Measurements from ENCODE around the gene FOXR1.
A peak's percentile ranks its signal among the peaks of the same experiment; 100 is the strongest.

Gene FOXR1

DNA sequence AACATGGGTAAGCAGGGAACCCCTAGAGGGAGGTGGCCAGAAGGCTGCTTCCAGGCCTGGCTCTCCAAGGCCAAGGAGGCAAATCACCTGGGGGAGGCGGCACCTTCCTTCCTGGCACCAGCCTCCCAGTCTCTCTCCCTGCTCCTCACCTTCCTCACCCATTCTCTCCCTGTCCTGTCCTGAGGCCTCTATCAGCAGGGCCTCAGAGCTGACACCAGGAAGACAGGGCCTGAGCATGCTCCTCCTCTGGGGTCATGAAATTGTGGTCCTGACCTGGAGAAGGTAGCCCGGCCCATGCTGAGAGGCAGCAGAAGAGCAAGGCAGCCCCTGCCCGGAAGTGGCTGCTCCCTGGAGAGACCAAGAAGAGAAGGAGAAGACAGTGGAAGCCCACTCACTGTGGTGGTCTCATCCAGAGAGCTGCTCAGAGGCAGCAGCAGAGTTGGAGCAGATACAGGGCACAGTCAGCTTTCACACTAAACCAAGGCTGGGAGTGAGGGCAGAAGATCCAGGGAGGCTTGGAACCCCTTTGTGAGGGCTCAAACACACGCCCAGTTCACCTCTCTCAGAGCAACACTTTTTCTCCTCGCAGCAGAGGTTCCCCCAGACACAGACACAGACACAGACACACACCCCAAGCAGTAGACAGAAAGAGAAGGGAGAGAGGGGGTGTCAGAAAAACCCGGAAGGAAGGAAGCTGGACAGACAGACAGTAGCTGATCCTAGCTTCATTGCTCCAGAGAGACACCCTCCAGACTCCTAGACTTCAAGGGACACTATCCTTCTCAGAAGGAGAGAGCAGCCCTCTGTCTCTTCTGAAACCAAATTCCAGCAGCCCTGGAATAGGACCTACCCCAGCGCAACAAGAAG lies 47.6 kb upstream of the FOXR1 start:
- Histone ChIP-seq H3F3A (ENCODE audit: insufficient read depth, low read length) (no peaks in the 10 kb centered on the region), H3K9ac (ENCODE audit: low read length) (no peak overlapping the region; the same call in 1 of the 2 replicates), H2AFZ (ENCODE audit: low read length) (no peak overlapping the region), H4K20me1 (ENCODE audit: insufficient read depth, low read length) (no peaks in the 10 kb centered on the region), H3K4me1 (ENCODE audit: insufficient read depth, low read length, severe bottlenecking) (peaks cover 28% of the 10 kb centered on the region), H3K79me2 (ENCODE audit: insufficient read depth, low read length) (no peaks in the 10 kb centered on the region), H3K9me3 (ENCODE audit: low read length) (no peaks in the 10 kb centered on the region), H3K4me2 (ENCODE audit: low read length) (peak overlapping the region; percentile 92), H3K4me3 (ENCODE audit: low read depth, low read length, poor library complexity, severe bottlenecking) (peak overlapping the region; percentile 62), H3K27ac (ENCODE audit: low read depth, low read length, poor library complexity, severe bottlenecking) (no peak overlapping the region), H3K36me3 (ENCODE audit: insufficient read depth, low read length) (no peaks in the 10 kb centered on the region), H3K9me2 (ENCODE audit: low read depth, low read length) (no peaks in the 10 kb centered on the region), H3K27me3 (ENCODE audit: insufficient read depth, low read length) (no peaks in the 10 kb centered on the region)
- TF ChIP-seq EZH2 (IDR thresholded peaks at IDR 0.05; ENCODE audit: borderline replicate concordance, low read length): no peak
- TF ChIP-seq, protein P1, sequence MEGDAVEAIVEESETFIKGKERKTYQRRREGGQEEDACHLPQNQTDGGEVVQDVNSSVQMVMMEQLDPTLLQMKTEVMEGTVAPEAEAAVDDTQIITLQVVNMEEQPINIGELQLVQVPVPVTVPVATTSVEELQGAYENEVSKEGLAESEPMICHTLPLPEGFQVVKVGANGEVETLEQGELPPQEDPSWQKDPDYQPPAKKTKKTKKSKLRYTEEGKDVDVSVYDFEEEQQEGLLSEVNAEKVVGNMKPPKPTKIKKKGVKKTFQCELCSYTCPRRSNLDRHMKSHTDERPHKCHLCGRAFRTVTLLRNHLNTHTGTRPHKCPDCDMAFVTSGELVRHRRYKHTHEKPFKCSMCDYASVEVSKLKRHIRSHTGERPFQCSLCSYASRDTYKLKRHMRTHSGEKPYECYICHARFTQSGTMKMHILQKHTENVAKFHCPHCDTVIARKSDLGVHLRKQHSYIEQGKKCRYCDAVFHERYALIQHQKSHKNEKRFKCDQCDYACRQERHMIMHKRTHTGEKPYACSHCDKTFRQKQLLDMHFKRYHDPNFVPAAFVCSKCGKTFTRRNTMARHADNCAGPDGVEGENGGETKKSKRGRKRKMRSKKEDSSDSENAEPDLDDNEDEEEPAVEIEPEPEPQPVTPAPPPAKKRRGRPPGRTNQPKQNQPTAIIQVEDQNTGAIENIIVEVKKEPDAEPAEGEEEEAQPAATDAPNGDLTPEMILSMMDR (IDR thresholded peaks at IDR 0.05; ENCODE audit: low read length): no peak

DNA sequence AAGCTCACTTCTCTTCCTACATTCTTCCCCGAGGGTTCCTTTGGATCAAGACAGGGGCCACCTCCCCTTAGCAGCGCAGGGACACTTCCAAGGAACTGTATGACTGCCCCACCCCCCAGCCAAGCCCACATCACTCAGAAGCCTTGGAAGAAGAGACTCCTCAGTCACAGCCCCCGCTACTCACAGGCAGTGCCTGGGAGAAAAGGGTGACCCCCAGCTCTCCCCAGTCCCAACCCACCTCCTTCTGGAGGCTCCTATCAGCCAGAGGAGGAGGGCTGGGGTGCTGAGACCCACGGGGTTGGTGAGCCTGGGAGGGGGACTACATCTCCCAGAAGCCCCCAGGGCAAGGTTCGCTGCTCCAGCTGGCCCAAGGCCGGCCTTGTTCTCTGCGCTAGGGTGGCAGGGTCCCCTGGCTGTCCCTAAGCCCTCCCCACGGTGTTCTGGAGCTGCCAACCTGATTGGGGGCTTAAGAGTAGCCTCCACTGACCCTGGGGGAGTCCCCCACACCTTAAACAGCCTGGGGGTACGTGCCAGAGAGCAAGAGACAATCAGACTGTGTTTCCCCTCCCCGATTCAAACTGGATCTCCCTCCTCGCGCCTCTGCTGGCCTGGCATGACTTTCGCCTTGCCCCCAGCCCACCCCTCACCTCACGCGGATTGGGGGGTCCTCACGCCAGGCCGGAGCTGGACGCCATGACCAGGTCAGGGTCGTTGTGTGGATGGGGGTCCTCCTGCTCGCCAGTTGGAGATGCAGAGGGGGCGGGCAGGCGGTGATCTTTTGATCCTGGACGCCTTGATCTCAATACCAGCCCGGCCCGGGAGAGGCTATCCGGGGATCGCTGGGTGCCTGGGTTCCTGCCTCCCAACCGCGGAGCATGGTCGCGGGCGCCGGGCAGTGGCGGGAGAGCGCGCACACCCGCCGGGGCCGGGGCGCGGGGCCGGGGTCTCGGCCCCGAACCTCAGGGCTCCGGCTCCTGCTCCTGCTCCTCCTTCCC lies 46.7 kb upstream of the FOXR1 start:
- no peak overlapping the region for H2AFZ ChIP-seq (ENCODE audit: low read length)

DNA sequence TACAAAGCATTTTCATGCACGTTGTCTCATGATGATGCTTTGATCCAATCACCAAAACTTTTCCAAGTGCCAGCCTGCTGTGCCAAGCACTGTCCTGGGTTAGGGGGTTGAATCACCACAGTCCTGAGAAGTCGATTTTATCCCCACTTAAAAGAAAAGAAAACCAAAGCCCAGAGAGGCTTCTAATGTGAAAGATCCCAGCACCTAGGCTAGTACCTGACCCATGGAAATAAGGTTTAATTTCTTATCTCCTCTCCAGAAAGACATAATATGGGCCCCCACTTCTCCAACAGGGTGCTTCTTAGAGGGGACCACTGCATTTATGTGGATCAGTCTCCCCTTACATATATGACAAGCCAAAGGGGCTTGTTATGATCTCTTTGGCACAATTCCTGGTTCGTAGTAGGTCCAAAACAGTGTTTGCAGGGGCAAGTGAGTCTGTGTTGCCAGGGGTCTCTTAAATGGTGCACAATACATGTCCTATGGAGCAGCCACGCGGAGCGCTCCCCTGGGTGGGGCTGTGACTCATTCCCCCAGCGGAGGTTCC lies 43.9 kb upstream of the FOXR1 start:
- H3K4me1 ChIP-seq (ENCODE audit: insufficient read depth, low read length, severe bottlenecking): peaks cover 28% of the 10 kb centered on the region
- H3K79me2 ChIP-seq (ENCODE audit: insufficient read depth, low read length): no peaks in the 10 kb centered on the region
- H3K9ac ChIP-seq (ENCODE audit: low read length): no peak overlapping the region
- H3K27me3 ChIP-seq (ENCODE audit: insufficient read depth, low read length): no peaks in the 10 kb centered on the region
- no peaks in the 10 kb centered on the region for H4K20me1 ChIP-seq (ENCODE audit: insufficient read depth, low read length)
- peak overlapping the region; percentile 96 for H3K4me2 ChIP-seq (ENCODE audit: low read length)
- H3K9me3 ChIP-seq (ENCODE audit: low read length): no peaks in the 10 kb centered on the region
- TF ChIP-seq, protein P1 (IDR thresholded peaks at IDR 0.05; ENCODE audit: low read length): no peak
- TF ChIP-seq EZH2 (IDR thresholded peaks at IDR 0.05; ENCODE audit: borderline replicate concordance, low read length): no peak
- H3F3A ChIP-seq (ENCODE audit: insufficient read depth, low read length): no peaks in the 10 kb centered on the region
- H3K9me2 ChIP-seq (ENCODE audit: low read depth, low read length): no peaks in the 10 kb centered on the region
- no peak overlapping the region for H2AFZ ChIP-seq (ENCODE audit: low read length)
- H3K36me3 ChIP-seq (ENCODE audit: insufficient read depth, low read length): no peaks in the 10 kb centered on the region
- H3K27ac ChIP-seq (ENCODE audit: low read depth, low read length, poor library complexity, severe bottlenecking): peak overlapping the region; percentile 35
- no peak overlapping the region for H3K4me3 ChIP-seq (ENCODE audit: low read depth, low read length, poor library complexity, severe bottlenecking)

More for the DNA sequence above, 46.7 kb upstream of the FOXR1 start:
- Histone ChIP-seq H3F3A (ENCODE audit: insufficient read depth, low read length) (no peaks in the 10 kb centered on the region), H3K9me3 (ENCODE audit: low read length) (no peaks in the 10 kb centered on the region), H3K27me3 (ENCODE audit: insufficient read depth, low read length) (no peaks in the 10 kb centered on the region), H3K4me3 (ENCODE audit: low read depth, low read length, poor library complexity, severe bottlenecking) (peak overlapping the region; percentile 62), H4K20me1 (ENCODE audit: insufficient read depth, low read length) (no peaks in the 10 kb centered on the region), H3K4me2 (ENCODE audit: low read length) (peak overlapping the region; percentile 92), H3K36me3 (ENCODE audit: insufficient read depth, low read length) (no peaks in the 10 kb centered on the region), H3K79me2 (ENCODE audit: insufficient read depth, low read length) (no peaks in the 10 kb centered on the region), H3K9ac (ENCODE audit: low read length) (peak overlapping the region; percentile 51), H3K4me1 (ENCODE audit: insufficient read depth, low read length, severe bottlenecking) (peaks cover 28% of the 10 kb centered on the region), H3K9me2 (ENCODE audit: low read depth, low read length) (no peaks in the 10 kb centered on the region), H3K27ac (ENCODE audit: low read depth, low read length, poor library complexity, severe bottlenecking) (no peak overlapping the region)
- TF ChIP-seq EZH2 (IDR thresholded peaks at IDR 0.05; ENCODE audit: borderline replicate concordance, low read length): no peak
- TF ChIP-seq, protein P1 (IDR thresholded peaks at IDR 0.05; ENCODE audit: low read length): no peak
